NCI-H1105 treated with DMSO at 0.1 percent for 48 hours (cell line): Measurements from ENCODE around the gene CTCFL.

ENCODE experiments used
- DNase-seq: peaks from one replicate; lab custom pipeline; 2025; lab: John Stamatoyannopoulos, UW

Gene CTCFL

DNA sequence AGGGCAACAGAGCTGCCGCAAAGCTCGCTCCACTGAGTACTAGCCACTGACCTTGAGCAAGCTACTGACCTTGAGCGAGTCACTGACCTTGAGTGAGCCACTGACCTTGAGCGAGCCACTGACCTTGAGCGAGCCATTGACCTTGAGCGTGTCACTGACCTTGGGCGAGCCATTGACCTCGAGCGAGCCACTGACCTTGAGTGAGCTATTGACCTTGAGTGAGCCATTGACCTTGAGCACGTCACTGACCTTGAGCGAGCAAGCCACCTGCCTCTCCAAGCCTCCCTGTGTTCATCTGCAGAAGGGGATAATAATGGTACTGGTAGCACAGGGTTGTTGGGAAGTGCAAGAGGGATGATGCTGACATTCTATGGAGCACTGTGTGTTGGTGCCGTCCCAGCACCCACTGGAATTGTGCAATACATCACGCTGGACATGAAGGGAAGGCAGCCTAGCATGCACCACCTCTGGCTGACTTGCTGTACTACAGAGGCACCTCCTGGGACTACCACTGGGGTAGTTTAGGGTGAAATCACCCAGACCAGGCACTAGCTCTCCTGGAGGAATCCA lies 60.2 kb downstream of the CTCFL start:
- DNase-seq: no peak

DNA sequence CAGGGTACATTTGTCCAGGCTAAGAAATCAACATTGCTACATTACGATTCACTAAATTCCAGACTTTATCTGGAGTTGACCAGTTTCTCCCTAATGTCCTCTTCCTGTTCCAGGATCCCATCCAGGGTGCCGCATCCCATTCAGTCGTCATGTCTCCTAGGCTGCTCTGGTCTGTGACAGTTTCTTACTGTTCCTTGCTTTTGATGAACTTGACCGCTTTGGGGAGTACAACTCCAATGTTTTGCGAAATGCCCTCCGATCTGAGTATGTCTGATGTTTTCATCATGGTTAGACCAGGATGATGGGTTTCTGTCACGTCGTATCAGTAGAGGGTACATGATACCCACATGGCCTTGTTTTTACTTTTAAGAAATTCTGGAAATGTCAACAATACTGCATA lies 62.2 kb downstream of the CTCFL start:
- DNase-seq: no peak

DNA sequence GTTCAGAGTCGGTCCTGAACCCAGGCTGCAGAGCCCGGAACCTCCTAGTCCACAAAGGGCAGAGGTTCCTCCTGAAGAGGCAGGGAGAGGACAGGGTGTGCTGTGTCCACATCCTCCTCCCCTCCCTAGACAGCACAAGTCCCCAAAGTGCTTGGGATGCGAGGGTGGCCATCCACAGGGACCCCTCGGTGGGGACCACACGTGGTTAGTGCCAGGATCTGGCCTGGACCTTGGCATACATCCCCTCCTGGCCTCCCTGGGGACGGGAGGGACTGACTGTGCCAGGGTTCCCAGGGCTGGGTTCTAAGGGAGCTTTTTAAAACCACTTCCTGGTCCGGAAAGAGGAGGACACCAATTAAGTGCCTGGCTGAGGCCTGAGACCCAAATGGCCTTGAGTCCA lies 63.2 kb downstream of the CTCFL start:
- DNase-seq: no peak

DNA sequence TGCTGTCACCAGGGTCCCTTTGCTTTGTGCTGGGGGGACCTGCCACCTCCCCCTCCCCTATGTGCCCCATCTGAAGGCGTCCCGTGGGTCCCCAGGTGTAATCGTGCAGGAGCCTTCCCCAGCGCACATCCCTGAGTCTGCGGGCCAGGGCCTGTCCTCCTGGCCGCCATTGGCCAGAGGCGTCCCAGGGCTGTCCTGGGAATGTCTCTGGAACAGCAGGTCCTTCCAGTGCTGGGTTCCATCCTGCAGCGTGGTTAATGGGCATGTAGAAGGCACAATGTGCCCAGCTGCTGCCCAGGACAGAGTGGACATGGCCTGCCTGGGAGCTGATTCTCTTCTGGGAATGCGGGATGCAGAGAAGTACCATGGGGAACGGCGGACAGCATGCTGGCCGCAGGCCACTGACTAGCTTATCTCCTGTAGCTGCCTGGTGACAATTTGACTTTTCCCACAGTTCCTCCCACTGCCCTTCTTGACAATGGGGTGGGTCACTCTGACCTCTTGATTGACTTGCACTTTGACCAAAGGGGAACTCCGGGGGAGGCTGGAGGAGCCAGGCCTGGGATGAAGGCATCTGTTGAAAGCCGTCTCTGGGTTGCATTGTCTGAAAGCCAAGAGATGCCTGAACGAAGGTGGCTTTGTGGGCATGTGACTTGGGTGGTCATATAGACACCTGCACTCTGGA lies 64.0 kb downstream of the CTCFL start:
- no peak for DNase-seq

DNA sequence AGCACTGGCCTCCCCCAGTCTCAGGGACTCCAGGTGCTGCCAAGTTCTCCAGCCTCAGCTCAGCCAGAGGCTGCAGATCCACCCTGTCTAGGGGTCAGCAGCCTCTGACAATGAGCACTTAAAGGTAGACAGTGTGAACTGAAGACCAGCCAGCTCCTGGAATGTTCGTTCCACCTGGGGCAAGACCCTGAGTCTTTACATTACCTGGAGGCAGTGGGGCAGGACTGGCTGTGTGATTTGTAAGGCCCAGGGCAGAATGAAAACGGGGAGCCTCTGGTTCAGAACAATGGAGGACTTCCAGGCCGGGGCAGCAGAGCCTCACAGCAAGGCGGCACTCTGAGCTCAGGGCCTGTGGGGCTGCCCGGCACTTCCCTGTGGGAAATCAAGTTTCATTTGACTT lies 65.0 kb downstream of the CTCFL start:
- DNase-seq: no peak

DNA sequence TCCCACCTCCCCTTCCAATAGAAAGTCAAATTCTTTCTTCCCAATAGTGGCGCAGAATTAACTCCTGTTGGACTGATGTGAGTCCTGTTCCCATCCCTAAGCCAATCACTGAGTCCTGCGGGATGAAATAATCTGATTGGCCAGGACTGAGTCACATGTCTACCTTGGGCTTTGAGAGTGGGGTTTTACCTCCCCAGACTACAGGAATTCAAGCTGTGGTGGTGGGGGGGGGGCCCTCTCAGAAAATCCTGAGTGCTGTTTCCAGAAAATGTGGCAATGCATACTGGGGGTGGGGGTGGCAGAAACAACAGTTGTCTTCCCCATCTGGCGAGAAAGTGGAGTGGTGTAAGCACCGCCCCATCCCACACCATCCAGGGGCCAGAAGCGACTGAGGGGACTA lies 65.7 kb downstream of the CTCFL start:
- DNase-seq: no peak

DNA sequence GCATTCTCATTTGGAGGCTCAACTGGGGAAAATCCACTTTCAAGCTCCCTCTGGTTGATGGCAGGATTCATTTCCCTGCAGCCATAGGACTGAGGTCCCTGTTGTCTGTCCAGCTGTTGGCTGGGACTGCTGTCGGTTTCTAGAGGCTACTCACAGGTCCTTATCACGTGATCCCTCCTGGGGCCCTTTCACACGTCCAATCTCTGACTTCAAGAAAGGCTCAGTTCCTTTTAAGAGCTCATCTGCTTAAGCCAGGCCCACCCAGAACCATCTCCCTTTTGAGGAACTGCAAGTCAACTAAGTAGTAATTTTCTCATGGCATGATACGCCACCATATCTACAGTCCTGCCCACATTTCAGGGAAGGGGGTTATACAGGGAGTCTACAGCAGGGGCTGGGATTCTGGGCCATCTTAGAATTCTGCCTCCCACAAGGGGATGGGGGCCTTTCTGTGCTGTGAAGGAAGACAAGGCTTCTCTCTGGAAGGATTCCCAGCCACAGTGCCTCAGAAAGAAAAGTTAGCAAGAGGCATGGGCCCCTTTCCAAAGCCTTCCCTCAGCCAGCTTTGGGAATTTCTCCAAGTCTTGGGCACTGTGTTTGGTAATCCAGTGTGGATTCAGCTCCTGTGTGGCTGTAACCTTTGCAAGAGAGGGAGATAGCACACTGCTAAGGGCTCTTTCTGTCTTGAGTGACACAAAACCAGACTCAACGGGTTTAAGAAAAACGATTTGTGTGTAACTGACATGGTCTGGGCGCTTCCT lies 66.4 kb downstream of the CTCFL start:
- DNase-seq: no peak

DNA sequence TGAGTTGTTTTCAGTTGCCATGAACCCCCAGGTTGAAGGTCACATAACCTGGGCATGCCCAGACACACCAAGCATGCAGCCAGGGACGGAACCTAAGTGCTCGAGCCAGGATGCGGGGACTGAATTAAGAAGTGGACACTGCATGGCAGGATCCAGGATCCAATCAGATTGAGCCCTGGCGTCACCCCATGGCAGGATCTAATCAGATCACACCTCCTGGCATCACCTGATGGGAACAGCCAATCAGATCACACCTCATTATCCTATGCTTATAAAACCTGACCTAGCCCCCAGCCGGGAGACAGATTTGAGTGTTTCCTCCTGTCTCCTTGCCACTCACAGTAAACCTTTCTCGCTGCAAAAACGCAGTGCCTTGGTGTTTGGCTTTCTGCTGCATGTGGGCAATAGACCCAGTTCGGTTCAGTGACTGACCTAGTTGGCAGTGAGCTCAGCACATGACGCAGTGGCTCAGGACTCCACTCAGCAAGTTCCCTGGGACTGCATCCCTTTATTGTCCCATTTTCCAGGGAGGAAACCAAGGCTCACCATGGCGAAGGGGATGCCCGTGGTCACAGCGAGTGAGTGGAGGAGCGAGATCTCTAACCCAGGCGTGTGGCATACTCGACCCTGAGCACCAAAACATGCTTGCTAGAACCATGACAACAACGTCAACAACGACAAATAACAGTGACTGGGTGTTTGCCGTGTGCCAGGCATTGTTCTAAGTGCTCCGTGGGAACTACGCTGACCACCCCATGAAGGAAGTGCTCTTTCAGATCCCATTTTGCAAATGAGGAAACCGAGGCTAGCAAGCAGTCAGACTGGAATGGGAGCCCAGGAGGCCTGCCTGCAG lies 67.5 kb downstream of the CTCFL start:
- no peak for DNase-seq

DNA sequence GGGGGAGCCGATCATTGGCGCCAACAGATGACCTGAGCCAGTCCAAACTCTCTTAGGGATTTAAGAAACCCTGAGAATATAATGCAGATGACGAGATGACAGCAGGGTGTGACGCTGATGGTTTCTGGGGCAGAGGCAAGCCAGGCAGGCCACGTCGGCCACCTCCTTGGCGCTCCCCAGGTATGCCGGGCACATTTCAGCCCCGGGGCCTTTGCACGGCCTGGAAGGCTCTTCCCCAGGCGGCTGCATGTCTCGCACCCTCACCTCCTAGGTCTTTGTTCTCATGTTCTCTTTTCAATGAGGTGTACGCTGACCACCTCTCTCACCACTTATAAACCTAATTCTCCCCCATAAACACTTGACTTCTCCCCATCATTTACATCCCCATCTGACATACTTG lies 68.8 kb downstream of the CTCFL start:
- DNase-seq: no peak

DNA sequence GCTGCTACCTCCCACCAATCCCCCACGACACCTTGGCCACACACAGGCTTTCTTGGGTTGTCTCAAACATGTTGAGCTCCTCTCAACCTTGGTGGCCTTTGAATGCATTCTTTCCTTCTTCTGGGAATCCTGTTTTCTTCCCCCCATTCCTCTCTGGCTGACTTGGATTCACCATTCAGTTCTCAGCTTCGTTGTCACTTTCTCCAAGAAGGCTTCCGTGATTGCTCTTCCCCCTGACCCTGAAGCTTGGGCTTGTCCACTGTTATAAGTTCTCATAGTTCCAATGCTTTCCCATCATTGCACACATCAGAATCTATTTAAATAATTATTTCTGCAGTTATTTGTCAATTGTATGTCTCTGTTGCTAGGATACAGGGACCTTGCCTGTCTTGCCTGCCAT lies 69.6 kb downstream of the CTCFL start:
- no peak for DNase-seq

DNA sequence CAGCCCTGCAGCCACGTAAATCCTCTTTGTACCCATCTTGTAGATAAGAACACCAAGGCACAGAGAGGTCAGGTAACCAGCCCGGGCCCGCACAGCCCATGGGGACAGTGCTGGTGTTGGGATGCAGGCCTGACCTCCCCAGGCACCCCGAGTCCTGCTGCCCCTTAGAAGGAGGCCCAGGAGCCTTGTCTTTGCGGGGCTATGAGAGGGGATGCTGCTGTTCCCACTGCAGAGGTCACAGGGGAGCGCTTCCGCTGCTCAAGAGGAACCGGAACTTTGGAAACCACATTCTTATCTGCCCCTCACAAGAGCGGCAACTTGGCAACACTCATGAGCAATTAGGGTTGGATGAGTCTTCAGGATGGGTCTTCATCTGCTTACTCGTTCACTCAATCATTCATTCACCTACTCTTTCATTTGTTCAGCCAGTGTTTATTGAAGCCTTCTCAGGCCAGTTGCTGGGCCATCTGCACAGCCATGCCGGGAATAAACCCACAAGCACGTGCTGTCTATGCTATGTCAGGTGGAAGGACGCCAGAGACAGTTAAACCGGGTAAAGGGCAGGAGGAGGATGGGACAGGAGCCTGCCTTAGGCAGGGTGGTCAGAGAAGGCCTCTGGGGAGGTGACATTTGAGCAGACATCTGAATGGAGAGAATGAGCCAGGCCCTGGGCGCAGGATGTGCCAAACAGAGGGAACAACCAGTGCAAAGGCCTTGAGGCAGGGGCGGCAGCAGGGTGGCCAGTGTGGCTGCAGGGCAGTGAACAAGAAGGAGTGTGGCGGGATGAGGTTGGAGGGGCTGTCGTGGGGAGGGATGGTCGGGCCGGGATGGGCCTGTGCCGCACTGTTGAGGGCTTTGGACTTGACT lies 72.9 kb downstream of the CTCFL start:
- no peak for DNase-seq

DNA sequence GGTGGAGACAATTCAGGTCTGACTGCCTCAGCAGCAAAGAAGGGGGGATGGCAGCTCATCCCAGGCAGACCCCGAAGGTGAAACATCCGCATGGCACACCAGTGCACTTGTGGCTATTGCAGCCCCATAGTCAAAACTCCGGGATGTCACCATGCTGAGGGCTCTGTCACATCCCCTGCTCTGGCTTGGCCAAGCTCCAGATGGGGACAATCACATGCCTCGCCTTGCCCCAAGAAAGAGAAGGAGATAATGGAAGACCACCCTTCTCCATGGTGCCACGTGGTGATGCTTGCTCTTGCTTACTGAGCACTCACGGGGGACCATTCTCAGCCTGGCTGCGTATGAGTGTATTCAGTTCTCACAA lies 73.5 kb downstream of the CTCFL start:
- DNase-seq: no peak

DNA sequence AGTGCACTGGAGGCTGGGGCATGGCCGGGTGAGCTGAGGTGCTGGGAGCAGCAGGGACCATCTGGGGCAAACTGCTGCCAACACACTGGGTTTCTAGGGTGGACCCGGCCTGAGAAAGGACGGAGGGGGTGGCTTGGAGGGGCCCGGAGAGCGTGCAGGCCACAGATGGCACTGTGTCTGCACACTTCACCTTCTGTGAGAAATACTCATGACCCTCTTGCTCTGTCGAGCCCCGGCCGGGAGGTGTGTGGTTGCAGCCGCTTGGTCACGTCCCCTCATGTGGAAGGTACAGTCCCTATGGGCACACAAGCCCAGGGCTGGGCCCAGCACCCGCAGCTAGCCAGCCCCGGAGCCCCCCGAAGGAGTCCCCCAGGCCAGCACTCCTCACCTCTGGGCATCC lies 74.0 kb downstream of the CTCFL start:
- no peak for DNase-seq

DNA sequence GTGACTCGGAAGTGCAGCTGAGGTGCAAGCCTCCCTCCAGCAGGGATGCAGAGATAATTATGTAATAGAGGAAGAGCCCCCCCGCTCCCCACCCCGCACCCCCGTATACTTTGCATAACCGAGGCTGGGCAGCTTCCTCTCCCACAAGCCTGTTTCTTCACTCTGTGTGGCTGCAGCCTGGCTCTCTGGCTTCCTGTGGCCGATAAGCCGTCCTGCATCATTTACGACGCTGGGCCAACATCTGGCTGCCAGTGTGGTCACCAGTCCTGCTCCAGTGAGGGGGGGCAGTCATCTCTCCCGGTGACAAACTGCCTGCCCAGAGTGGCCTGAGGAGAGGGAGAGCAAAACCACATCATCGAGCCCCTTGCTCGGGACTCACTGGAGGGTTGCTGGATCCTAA lies 74.5 kb downstream of the CTCFL start:
- DNase-seq: no peak

DNA sequence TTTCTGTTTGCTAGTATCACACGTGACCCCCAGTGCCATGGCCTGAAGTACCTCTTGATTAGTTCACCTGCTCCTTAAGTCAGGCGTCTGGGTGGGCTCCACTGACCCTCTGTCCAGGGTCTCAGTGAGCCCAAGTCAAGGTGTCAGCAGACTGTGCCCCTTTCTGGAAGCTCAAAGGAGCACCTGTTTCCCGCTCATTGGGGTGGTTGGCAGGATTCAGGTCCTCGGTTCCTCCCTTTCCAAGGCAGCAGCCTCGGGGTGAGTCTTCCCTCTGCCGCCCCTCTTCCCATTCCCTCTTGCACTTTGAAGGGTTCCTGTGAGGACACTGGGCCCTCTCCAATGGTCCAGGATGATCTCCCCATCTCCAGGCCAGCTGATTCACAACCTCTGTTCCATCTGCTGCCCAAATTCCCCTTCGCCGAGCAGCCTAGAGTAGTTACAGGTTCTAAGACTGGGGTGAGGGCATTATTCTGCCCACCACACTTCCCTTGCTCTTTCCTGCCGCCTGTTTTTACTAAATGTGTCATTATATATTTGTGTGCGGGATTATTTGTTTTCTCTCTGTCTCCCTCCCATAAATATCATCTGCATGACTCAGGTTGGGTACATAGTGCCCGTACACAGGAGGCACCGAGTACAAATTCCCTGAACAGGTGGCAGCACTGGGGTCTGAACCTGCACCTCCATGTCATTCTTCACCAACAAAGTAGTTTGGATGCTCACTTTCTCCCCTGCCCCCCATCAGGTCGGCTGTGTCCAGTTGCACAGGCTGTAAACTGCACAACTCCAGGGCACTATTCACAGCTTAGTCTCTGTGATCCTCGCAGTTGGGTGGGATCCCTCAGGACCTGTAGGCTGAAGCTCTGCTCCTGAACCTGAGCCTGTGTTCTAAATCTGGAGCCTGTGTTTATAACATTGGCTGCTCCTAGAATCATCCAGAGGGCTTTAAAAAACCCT lies 75.3 kb downstream of the CTCFL start:
- no peak for DNase-seq

DNA sequence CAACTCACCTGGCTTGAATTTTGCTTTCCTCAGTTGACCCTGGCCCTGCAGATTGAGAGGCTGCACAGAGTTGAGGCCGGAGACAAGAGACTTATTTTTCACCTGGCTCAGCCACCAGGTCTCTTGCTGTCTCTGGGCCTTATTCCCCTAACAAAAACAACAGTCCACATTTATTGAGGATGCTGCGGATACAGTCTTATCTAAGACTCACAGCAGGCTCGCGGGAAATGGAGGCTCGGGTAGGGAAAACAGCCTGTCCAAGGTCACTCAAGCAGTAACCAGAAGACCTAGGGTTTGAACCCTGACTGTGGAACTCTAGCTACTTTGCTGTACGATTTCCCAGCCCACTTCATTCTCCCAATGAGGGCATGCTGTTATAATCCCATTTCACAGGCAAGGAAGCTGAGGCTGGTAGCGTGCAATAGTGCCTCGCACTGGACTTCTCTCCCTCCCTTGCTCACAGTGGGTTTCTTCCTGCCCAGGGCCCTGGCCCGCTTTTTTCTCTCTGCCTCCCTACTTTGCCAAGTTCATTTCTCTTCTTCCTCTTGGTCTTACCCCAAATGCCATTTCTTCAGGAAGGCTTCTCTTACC lies 76.1 kb downstream of the CTCFL start:
- no peak for DNase-seq
